ENCODE data around the gene SMTN. TPM values are rescaled to one million over a fixed set of nuclear protein-coding genes. Genes with fewer than 3 reads are reported as not detected.
A peak's percentile ranks its signal among the peaks of the same experiment; 100 is the strongest.

Gene SMTN
- total RNA-seq, 1 experiment from 2014 or later, result 23.5 TPM

DNA sequence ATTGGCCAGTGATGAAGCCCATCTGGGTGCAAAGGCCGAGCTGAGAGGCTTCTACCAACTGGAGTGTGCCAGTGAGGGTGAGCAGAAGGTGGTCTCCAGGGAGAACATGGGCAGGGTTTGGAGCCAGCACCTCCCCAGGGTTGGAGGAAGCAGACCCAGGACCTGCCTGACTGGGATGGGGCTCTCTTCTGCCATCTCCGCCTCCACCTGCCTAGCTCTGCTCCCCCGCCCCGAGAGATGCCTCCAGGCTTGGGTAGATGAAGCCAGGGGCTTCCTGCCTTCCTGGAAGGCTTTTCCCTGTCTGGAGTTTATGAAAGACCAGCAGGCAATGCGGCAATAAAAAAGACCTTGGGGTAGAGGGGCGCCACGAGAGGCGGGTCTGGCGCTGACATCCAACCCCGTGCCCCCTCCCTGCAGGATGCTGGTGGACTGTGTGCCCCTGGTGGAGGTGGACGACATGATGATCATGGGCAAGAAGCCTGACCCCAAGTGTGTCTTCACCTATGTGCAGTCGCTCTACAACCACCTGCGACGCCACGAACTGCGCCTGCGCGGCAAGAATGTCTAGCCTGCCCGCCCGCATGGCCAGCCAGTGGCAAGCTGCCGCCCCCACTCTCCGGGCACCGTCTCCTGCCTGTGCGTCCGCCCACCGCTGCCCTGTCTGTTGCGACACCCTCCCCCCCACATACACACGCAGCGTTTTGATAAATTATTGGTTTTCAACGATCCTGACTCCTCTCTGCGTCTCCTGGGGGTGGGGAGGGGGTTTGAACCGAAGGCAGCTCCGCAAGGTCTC is 23.0 kb downstream of the SMTN start:
- no peak overlapping the region for H3K27ac ChIP-seq (ENCODE audit: low read length)
- no peaks in the 10 kb centered on the region for H3K27me3 ChIP-seq (ENCODE audit: low read length)
- H3K4me2 ChIP-seq (ENCODE audit: low read depth, low read length, poor library complexity, severe bottlenecking), result no peak overlapping the region
- DNase-seq, result no peak
- H3K4me3 ChIP-seq (ENCODE audit: low read length), result no peak overlapping the region
- H4K20me1 ChIP-seq (ENCODE audit: insufficient read depth, low read depth, low read length), result no peaks in the 10 kb centered on the region
- no peaks in the 10 kb centered on the region for H3K79me2 ChIP-seq (ENCODE audit: low read length)
- H3K9me3 ChIP-seq (ENCODE audit: low read length), result no peaks in the 10 kb centered on the region
- no peak overlapping the region for H2AFZ ChIP-seq (ENCODE audit: low read length)
- no peaks in the 10 kb centered on the region for H3K9me2 ChIP-seq (replicated peaks; ENCODE audit: insufficient read depth, low read length)
- H3K36me3 ChIP-seq (ENCODE audit: insufficient read depth, low read length), result no peaks in the 10 kb centered on the region
- peaks cover 14% of the 10 kb centered on the region for H3K4me1 ChIP-seq (ENCODE audit: low read length)
- no peak overlapping the region for H3K9ac ChIP-seq (ENCODE audit: low read length)

DNA sequence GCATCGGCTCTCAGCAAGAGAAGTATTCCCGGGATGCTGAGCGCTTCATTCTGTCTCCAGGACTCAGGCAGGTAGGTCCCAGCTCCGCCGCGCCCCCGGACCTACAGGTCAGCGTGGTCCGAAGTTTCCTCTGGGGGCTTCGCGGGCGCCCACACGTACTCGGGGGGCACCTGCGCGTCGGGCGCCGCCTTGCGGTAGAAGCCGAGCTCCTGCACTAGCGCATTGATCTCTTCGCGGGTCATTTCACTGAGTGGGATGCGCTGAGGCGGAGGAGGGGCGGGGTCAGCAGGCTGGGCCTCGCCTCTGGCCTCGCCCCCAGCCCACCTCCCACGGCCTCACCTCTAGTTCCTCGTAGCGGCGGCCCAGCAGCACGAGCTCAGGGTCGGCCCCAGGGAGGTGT is 23.8 kb downstream of the SMTN start:
- H3K9me3 ChIP-seq (ENCODE audit: low read length), result no peaks in the 10 kb centered on the region
- peaks cover 14% of the 10 kb centered on the region for H3K4me1 ChIP-seq (ENCODE audit: low read length)
- DNase-seq, result no peak
- no peaks in the 10 kb centered on the region for H3K79me2 ChIP-seq (ENCODE audit: low read length)
- no peaks in the 10 kb centered on the region for H3K36me3 ChIP-seq (ENCODE audit: insufficient read depth, low read length)
- no peaks in the 10 kb centered on the region for H3K27me3 ChIP-seq (ENCODE audit: low read length)
- H2AFZ ChIP-seq (ENCODE audit: low read length), result no peak overlapping the region
- H3K4me3 ChIP-seq (ENCODE audit: low read length), result no peak overlapping the region
- H3K9me2 ChIP-seq (replicated peaks; ENCODE audit: insufficient read depth, low read length), result no peaks in the 10 kb centered on the region
- H3K27ac ChIP-seq (ENCODE audit: low read length), result no peak overlapping the region
- H3K9ac ChIP-seq (ENCODE audit: low read length), result no peak overlapping the region
- no peak overlapping the region for H3K4me2 ChIP-seq (ENCODE audit: low read depth, low read length, poor library complexity, severe bottlenecking)
- H4K20me1 ChIP-seq (ENCODE audit: insufficient read depth, low read depth, low read length), result no peaks in the 10 kb centered on the region

DNA sequence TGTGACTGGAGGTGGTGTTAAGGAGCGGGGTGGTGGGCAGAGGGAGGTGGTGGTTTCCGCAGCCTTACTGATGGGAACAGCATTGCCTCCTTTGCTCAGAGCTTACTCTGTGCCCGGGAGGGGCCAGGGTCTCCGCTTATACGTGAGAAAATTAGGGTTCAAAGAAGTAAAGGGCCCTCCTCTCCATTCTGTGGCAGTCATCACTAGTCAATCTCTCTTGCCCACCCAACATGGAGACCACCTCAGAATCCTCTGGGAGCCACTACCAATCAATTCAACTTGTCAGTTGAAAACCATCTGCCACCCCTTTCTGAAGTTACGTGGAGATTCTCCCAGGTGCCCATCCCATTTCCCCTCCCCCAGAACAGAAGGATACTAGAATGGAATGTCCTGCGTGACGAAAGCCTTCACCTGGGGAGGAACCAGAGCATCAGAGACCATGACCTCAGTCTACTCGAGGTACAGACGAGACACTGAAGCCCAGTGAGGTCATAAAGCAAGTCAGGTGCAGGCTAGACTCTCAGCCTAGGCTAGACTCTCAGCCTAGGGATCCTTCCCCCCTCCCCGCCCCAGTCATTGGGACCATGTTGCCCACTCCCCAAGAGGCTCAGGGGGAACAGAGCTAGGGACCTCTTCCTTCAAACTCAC is 24.3 kb downstream of the SMTN start:
- H2AFZ ChIP-seq (ENCODE audit: low read length), result no peak overlapping the region

DNA sequence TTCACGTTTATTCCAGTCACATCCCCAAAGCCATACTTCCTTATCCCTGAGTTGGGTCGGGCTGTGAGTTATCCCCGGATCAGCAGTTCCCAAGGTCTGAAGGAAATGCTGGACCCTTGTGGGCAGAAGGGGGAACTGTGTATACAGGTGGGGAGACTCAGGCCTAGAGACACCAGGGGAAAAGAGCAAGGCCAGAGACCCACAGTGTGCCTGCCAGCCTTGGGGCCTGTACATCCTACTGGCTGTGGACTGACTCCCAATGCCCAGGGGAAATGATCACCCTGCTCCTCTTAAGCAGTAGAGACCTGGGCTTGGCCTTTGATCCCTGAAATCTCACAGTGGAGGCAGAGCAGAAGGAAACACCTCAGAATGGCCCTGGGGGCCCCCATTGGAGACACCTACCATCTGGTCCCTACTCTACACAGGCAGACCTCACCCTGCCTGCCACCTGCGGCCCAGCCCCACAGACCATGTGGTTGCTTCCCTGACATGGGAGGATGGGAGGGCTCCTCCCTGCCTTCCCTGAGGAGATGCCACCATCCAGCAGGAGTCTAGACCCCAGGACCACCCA is 25.0 kb downstream of the SMTN start:
- no peaks in the 10 kb centered on the region for H4K20me1 ChIP-seq (ENCODE audit: insufficient read depth, low read depth, low read length)
- no peak overlapping the region for H3K4me3 ChIP-seq (ENCODE audit: low read length)
- no peak overlapping the region for H3K9ac ChIP-seq (ENCODE audit: low read length)
- no peaks in the 10 kb centered on the region for H3K9me2 ChIP-seq (replicated peaks; ENCODE audit: insufficient read depth, low read length)
- H3K36me3 ChIP-seq (ENCODE audit: insufficient read depth, low read length), result no peaks in the 10 kb centered on the region
- peaks cover 14% of the 10 kb centered on the region for H3K4me1 ChIP-seq (ENCODE audit: low read length)
- no peak for DNase-seq
- no peak overlapping the region for H2AFZ ChIP-seq (ENCODE audit: low read length)
- no peaks in the 10 kb centered on the region for H3K9me3 ChIP-seq (ENCODE audit: low read length)
- no peak overlapping the region for H3K4me2 ChIP-seq (ENCODE audit: low read depth, low read length, poor library complexity, severe bottlenecking)
- no peaks in the 10 kb centered on the region for H3K79me2 ChIP-seq (ENCODE audit: low read length)
- H3K27me3 ChIP-seq (ENCODE audit: low read length), result no peaks in the 10 kb centered on the region
- H3K27ac ChIP-seq (ENCODE audit: low read length), result no peak overlapping the region

More for the DNA sequence above, 24.3 kb downstream of the SMTN start:
- H3K9ac ChIP-seq (ENCODE audit: low read length), result no peak overlapping the region
- no peaks in the 10 kb centered on the region for H3K9me3 ChIP-seq (ENCODE audit: low read length)
- H3K4me3 ChIP-seq (ENCODE audit: low read length), result no peak overlapping the region
- peaks cover 14% of the 10 kb centered on the region for H3K4me1 ChIP-seq (ENCODE audit: low read length)
- H4K20me1 ChIP-seq (ENCODE audit: insufficient read depth, low read depth, low read length), result no peaks in the 10 kb centered on the region
- no peaks in the 10 kb centered on the region for H3K79me2 ChIP-seq (ENCODE audit: low read length)
- H3K9me2 ChIP-seq (replicated peaks; ENCODE audit: insufficient read depth, low read length), result no peaks in the 10 kb centered on the region
- H3K27me3 ChIP-seq (ENCODE audit: low read length), result no peaks in the 10 kb centered on the region
- no peak overlapping the region for H3K4me2 ChIP-seq (ENCODE audit: low read depth, low read length, poor library complexity, severe bottlenecking)
- H3K36me3 ChIP-seq (ENCODE audit: insufficient read depth, low read length), result no peaks in the 10 kb centered on the region
- H3K27ac ChIP-seq (ENCODE audit: low read length), result no peak overlapping the region
- no peak for DNase-seq

DNA sequence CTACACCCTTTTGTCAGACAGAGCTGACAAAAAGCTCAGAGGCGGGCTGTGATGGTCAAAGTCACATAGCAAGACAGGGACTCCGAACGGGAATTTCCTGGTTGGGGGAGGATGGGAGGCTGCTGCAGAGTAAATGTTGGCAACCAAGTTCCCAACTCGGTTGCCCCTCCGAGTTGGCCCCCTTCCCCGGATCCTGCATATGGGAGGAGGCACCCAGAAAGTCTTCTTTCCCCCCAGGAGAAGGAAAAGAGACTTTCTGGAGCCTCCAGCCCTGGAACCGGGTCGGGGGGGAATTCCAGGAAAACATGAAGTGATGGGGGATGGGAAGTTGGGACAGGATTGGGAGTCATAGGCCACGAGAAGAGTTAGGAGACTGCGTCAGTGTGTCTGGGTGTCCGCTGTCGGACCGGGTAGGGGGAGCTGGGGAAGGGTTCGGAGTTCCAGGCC is 25.6 kb downstream of the SMTN start:
- Histone ChIP-seq H3K4me1 (ENCODE audit: low read length) (peaks cover 14% of the 10 kb centered on the region), H2AFZ (ENCODE audit: low read length) (peak overlapping the region; percentile 82; the same call in 1 of the 2 replicates), H3K36me3 (ENCODE audit: insufficient read depth, low read length) (no peaks in the 10 kb centered on the region), H4K20me1 (ENCODE audit: insufficient read depth, low read depth, low read length) (no peaks in the 10 kb centered on the region), H3K4me2 (ENCODE audit: low read depth, low read length, poor library complexity, severe bottlenecking) (peak overlapping the region; percentile 96), H3K4me3 (ENCODE audit: low read length) (peak overlapping the region; percentile 78), H3K79me2 (ENCODE audit: low read length) (no peaks in the 10 kb centered on the region), H3K9ac (ENCODE audit: low read length) (peak overlapping the region; percentile 79), H3K27ac (ENCODE audit: low read length) (no peak overlapping the region), H3K9me3 (ENCODE audit: low read length) (no peaks in the 10 kb centered on the region), H3K9me2 (replicated peaks; ENCODE audit: insufficient read depth, low read length) (no peaks in the 10 kb centered on the region), H3K27me3 (ENCODE audit: low read length) (no peaks in the 10 kb centered on the region)
- no peak for DNase-seq

DNA sequence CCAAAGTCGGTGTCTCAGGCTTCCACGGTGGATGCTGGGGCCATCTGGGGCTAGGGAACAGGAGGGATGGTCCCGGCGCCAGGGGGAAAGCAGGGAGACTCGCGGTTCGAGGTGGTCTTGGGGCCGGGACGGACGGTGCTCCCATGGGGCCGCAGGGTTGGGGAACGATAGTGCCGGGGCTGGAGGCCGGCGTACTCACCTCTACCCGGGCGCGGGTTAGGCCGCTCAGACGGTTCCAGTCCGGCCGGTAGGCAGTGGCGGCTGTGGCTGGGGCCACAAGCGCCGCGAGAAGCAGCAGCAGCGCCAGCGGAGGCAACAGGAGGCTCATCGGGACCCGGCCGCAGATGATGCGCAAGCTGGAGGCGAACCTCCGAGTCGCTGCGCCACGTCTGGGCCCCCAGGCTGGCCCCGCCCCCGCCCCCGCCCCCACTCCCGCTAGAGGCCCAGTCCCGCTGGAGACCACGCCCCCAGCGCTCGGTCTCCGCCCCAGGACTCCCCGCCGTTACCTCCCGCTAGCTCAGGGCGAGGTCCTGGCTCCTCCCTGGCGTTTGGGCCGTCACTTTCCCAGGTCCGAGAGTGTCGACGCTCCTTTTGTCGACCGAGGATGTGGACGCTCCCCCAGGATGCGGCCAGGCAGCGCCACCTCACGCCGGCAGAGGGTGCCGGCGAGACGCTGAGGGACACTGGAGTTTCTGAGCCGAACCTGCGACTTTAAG is 26.2 kb downstream of the SMTN start, which contains the start of gene SELENOM:
Gene SELENOM, minus strand, starts transcription at position 391 of the 716 bp plus-strand sequence. Its CDS starts 63 bp downstream, at position 328.
- DNase-seq, result peak; percentile 96
- Histone ChIP-seq H3K4me3 (ENCODE audit: low read length) (peak within 1 kb of the TSS; percentile 78), H3K4me1 (ENCODE audit: low read length) (peaks cover 14% of the 10 kb centered on the region), H3K79me2 (ENCODE audit: low read length) (no peaks in the 10 kb centered on the region), H3K9me3 (ENCODE audit: low read length) (no peaks in the 10 kb centered on the region), H3K4me2 (ENCODE audit: low read depth, low read length, poor library complexity, severe bottlenecking) (peak within 1 kb of the TSS; percentile 96), H3K9ac (ENCODE audit: low read length) (peak within 1 kb of the TSS; percentile 79), H3K27me3 (ENCODE audit: low read length) (no peaks in the 10 kb centered on the region), H3K36me3 (ENCODE audit: insufficient read depth, low read length) (no peaks in the 10 kb centered on the region), H4K20me1 (ENCODE audit: insufficient read depth, low read depth, low read length) (no peaks in the 10 kb centered on the region), H2AFZ (ENCODE audit: low read length) (peak within 1 kb of the TSS; percentile 82; the same call in 1 of the 2 replicates), H3K27ac (ENCODE audit: low read length) (no peak within 1 kb of the TSS), H3K9me2 (replicated peaks; ENCODE audit: insufficient read depth, low read length) (no peaks in the 10 kb centered on the region)

DNA sequence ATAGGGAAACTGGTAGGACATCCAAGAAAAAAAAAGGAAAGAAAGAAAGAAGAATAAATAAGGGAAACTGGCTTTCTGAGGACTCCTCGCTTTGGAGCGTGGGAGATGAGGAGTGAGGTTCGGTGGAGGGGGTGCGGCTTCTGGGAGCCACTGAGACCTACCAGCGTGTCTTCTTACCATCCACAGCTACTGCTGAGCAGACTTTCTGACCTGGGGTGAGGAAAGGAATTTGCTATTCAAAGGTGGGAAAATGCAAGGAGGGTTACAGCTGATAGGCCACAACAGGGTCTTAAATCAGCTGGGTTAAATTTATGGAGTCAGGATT is 26.7 kb downstream of the SMTN start:
- Histone ChIP-seq H3K4me1 (ENCODE audit: low read length) (peaks cover 14% of the 10 kb centered on the region), H3K9me2 (replicated peaks; ENCODE audit: insufficient read depth, low read length) (no peaks in the 10 kb centered on the region), H3K27ac (ENCODE audit: low read length) (no peak overlapping the region), H3K4me3 (ENCODE audit: low read length) (peak overlapping the region; percentile 59), H3K4me2 (ENCODE audit: low read depth, low read length, poor library complexity, severe bottlenecking) (peak overlapping the region; percentile 69), H2AFZ (ENCODE audit: low read length) (peak overlapping the region; percentile 32; the same call in 1 of the 2 replicates), H4K20me1 (ENCODE audit: insufficient read depth, low read depth, low read length) (no peaks in the 10 kb centered on the region), H3K27me3 (ENCODE audit: low read length) (no peaks in the 10 kb centered on the region), H3K36me3 (ENCODE audit: insufficient read depth, low read length) (no peaks in the 10 kb centered on the region), H3K9me3 (ENCODE audit: low read length) (peaks cover 3% of the 10 kb centered on the region; the same call in 1 of the 2 replicates), H3K79me2 (ENCODE audit: low read length) (no peaks in the 10 kb centered on the region), H3K9ac (ENCODE audit: low read length) (peak overlapping the region; percentile 45)
- no peak for DNase-seq
